Liver (tissue), 9 donors: ENCODE data around the gene PDE10A. TPM values are rescaled to one million over a fixed set of nuclear protein-coding genes. Genes with fewer than 3 reads are reported as not detected.

Experiments used
- DNase-seq: peaks from one replicate; pipeline ENCODE4 v3.0.0-alpha.2; 2017; ENCODE audit warnings: low spot score
- H3K27ac ChIP-seq, 2 donors: one replicate each; pipeline ENCODE4 v1.7.0; 2013; ENCODE audit warnings: inconsistent platforms in 2 of 2, low read length in 2 of 2, control low read depth in 1 of 2, low read depth in 1 of 2, mild to moderate bottlenecking in 1 of 2
- H3K27me3 ChIP-seq, 4 donors: one replicate each; pipeline versions ENCODE4 v1.6.1 to v1.7.0; 2013; ENCODE audit warnings: low read length in 3 of 4, inconsistent platforms in 1 of 4, mild to moderate bottlenecking in 1 of 4, moderate library complexity in 1 of 4; ENCODE audit not compliant: control insufficient read depth in 4 of 4, insufficient read depth in 4 of 4
- H3K36me3 ChIP-seq, 4 donors: one replicate each; pipeline versions ENCODE4 v1.6.1 to v1.7.0; 2013; ENCODE audit warnings: low read length in 3 of 4, mild to moderate bottlenecking in 3 of 4, low read depth in 1 of 4, moderate library complexity in 1 of 4; ENCODE audit not compliant: control insufficient read depth in 4 of 4, insufficient read depth in 3 of 4
- H3K4me1 ChIP-seq, 4 donors: one replicate each; pipeline versions ENCODE4 v1.6.1 to v1.7.0; 2013; ENCODE audit warnings: low read length in 3 of 4, mild to moderate bottlenecking in 3 of 4, moderate library complexity in 1 of 4; ENCODE audit not compliant: control insufficient read depth in 4 of 4, insufficient read depth in 4 of 4
- H3K4me3 ChIP-seq, 3 donors: one replicate each; pipeline versions ENCODE4 v1.6.1 to v1.7.0; 2013; ENCODE audit warnings: low read length in 3 of 3, control low read depth in 1 of 3, low read depth in 1 of 3, mild to moderate bottlenecking in 1 of 3
- H3K9ac ChIP-seq, 2 donors: one replicate each; pipeline ENCODE4 v1.7.0; 2013; ENCODE audit warnings: low read length in 2 of 2, mild to moderate bottlenecking in 2 of 2, moderate library complexity in 2 of 2, control low read depth in 1 of 2, low read depth in 1 of 2
- H3K9me3 ChIP-seq, 4 donors: one replicate each; pipeline versions ENCODE4 v1.6.1 to v1.7.0; 2013; ENCODE audit warnings: low read length in 3 of 4; ENCODE audit not compliant: control insufficient read depth in 4 of 4
- EGR1 ChIP-seq, 2 donors: IDR thresholded peaks; 2 replicates each; pipeline ENCODE4 v1.6.1; 2016 to 2018; ENCODE audit warnings: antibody characterized with exemption in 2 of 2, low read depth in 2 of 2
- FOXA1 ChIP-seq: IDR thresholded peaks from 2 replicates; pipeline ENCODE4 v1.6.1; 2016; ENCODE audit warnings: antibody characterized with exemption
- FOXA2 ChIP-seq: IDR thresholded peaks from 2 replicates; pipeline ENCODE4 v1.6.1; 2016; ENCODE audit warnings: antibody characterized with exemption
- HNF4A ChIP-seq, 2 donors: conservative IDR thresholded peaks; 2 replicates each; pipeline ENCODE4 v1.6.1; 2016; ENCODE audit warnings: antibody characterized with exemption in 2 of 2, mild to moderate bottlenecking in 2 of 2
- HNF4G ChIP-seq: IDR thresholded peaks from 2 replicates; pipeline ENCODE4 v1.6.1; 2016; ENCODE audit warnings: antibody characterized with exemption
- JUND ChIP-seq, 2 donors: IDR thresholded peaks; 2 replicates each; pipeline ENCODE4 v1.6.1; 2016; ENCODE audit warnings: antibody characterized with exemption in 2 of 2
- RAD21 ChIP-seq, 2 donors: IDR thresholded peaks; 2 replicates each; pipeline ENCODE4 v1.6.1; 2016; ENCODE audit warnings: antibody characterized with exemption in 2 of 2, mild to moderate bottlenecking in 2 of 2
- RXRA ChIP-seq, 2 donors: IDR thresholded peaks; 2 replicates each; pipeline ENCODE4 v1.6.1; 2017 to 2018; ENCODE audit warnings: antibody characterized with exemption in 2 of 2, mild to moderate bottlenecking in 1 of 2
- TAF1 ChIP-seq: conservative IDR thresholded peaks from 2 replicates; pipeline ENCODE4 v1.6.1; 2016; ENCODE audit warnings: antibody characterized with exemption, mild to moderate bottlenecking
- YY1 ChIP-seq: IDR thresholded peaks from 2 replicates; pipeline ENCODE4 v1.6.1; 2016; ENCODE audit warnings: antibody characterized with exemption, mild to moderate bottlenecking
- WGBS: extraction: QIAGEN DNeasy Blood & Tissue Kit; methylation state at CpG from one replicate; pipeline ENCODE4 v1.1.7; 2013; 5-methylcytosine and 5-hydroxymethylcytosine counted together
- polyA plus RNA-seq, 2 donors: library from polyadenylated mRNA; stranded (reverse) in 1 of 2; unstranded in 1 of 2; fragments of 200-250 nt in 1 of 2; fragments of >200 nt in 1 of 2; fragmentation: Nextera tagmentation in 1 of 2; extraction: Ambion mirVana in 1 of 2; gene quantifications; one replicate each; pipeline versions ENCODE4 v1.2.1 to v1.2.3, GENCODE V29; 2013 to 2015
- total RNA-seq, 2 donors: library from RNA; depleted of rRNA; stranded (reverse); fragments of >200 nt; gene quantifications; one replicate each; pipeline ENCODE4 v1.2.3, GENCODE V29; 2014
- TF ChIP-seq, protein P1 (sequence below): IDR thresholded peaks from 2 replicates; pipeline ENCODE4 v1.6.1; 2016; ENCODE audit warnings: antibody characterized with exemption
- TF ChIP-seq, protein P2 (sequence below): IDR thresholded peaks from 2 replicates; pipeline ENCODE4 v1.6.1; 2016; ENCODE audit warnings: antibody characterized with exemption
- TF ChIP-seq, protein P3 (sequence below): IDR thresholded peaks from 2 replicates; pipeline ENCODE4 v1.6.1; 2016; ENCODE audit warnings: antibody characterized with exemption, mild to moderate bottlenecking
- TF ChIP-seq, protein P4 (sequence below): IDR thresholded peaks from 2 replicates; pipeline ENCODE4 v1.6.1; 2016; ENCODE audit warnings: antibody characterized with exemption
- donor health status: healthy.
- donor health status: healthy.
- donor health status: healthy.
- donor health status: healthy.
- donor health status: healthy.

Gene PDE10A
- total and polyA plus RNA-seq, 4 donors, result 0.20 to 1.7 (median 0.47) TPM

DNA sequence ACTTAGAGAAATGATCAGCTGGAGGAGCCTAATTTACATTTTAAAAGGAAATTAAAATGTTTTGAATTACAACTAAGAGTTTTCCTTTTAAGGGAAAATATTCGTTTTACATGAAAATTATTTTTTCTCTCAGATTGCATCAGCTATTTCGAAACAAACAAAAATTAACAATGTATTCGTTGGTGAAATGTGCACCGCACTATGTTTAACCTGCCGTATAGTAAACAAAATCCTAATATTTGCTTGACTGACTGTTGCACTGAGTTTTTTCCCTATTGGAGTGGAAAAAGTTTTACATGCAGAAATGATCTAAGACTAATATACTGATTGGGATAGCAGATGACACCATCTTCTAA lies 5.7 kb downstream of the PDE10A start:
- DNase-seq, result no peak
- no peaks in the 10 kb centered on the region for H3K9me3 ChIP-seq
- H3K36me3 ChIP-seq, result no peaks in the 10 kb centered on the region
- H3K27me3 ChIP-seq, result peaks cover 0 to 8% (median 5%) of the 10 kb centered on the region in 4 donors
- WGBS, result 51% methylated on average over 5 of the region's 5 CpGs
- no peak overlapping the region for H3K9ac ChIP-seq
- H3K27ac ChIP-seq, result no peak overlapping the region
- peaks cover 7 to 24% (median 15%) of the 10 kb centered on the region in 4 donors for H3K4me1 ChIP-seq
- H3K4me3 ChIP-seq, result no peak overlapping the region
- TF ChIP-seq YY1, result no peak
- TF ChIP-seq RXRA (IDR thresholded peaks at IDR 0.05), result no peak
- TF ChIP-seq JUND (IDR thresholded peaks at IDR 0.05), result no peak
- TF ChIP-seq FOXA2, result no peak
- TF ChIP-seq, protein P1, sequence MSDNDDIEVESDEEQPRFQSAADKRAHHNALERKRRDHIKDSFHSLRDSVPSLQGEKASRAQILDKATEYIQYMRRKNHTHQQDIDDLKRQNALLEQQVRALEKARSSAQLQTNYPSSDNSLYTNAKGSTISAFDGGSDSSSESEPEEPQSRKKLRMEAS, result no peak
- TF ChIP-seq FOXA1, result no peak
- no peak for TF ChIP-seq HNF4A (conservative IDR thresholded peaks at IDR 0.05)
- TF ChIP-seq, protein P2, sequence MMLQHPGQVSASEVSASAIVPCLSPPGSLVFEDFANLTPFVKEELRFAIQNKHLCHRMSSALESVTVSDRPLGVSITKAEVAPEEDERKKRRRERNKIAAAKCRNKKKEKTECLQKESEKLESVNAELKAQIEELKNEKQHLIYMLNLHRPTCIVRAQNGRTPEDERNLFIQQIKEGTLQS, result no peak
- no peak for TF ChIP-seq EGR1 (IDR thresholded peaks at IDR 0.05; ENCODE audit: low read depth in 2 of 2)

DNA sequence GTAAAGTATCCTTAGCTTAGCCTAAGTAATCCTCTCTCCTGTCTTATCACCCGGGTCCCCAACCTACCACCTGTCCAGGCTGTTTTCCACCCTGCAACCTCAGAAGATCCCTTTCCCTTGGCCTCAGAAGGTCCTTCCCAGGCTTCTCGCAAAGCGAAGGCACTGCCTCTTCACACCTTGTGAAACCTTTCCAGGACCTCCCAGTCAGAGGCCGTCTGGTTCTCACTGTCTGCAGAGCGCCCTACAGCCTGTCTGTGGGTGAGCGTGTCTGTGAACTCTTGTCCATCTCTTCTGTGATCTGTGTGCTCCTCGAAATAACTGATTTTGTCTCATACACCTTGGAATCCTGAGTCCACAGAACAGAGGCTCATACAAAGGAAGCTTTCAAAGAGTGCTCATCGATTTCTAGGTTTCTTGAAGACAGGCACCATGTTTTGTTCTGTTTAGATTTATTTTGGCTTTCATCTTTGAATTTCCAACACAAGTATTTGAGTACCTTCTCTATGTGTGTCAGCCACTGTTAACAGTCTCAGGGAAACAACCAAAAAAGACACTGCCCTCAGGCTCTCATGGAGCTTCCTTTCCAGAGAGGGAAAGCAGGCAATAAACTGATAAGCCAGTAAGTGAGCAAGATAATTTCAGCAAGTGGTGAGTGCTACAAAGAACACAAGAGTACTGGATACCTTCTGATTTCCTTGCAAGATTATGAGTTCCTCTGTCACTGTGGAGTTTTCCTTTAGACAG lies 6.3 kb downstream of the PDE10A start:
- Histone ChIP-seq H3K4me3 (no peak overlapping the region), H3K36me3 (no peaks in the 10 kb centered on the region), H3K4me1 (peaks cover 4 to 19% (median 14%) of the 10 kb centered on the region in 4 donors), H3K27ac (no peak overlapping the region), H3K27me3 (peaks cover 0 to 8% (median 4%) of the 10 kb centered on the region in 4 donors), H3K9ac (no peak overlapping the region), H3K9me3 (no peaks in the 10 kb centered on the region)
- no peak for DNase-seq
- WGBS, result 77% methylated on average over 8 of the region's 8 CpGs
- TF ChIP-seq FOXA1 (no peak), JUND (IDR thresholded peaks at IDR 0.05) (no peak)

DNA sequence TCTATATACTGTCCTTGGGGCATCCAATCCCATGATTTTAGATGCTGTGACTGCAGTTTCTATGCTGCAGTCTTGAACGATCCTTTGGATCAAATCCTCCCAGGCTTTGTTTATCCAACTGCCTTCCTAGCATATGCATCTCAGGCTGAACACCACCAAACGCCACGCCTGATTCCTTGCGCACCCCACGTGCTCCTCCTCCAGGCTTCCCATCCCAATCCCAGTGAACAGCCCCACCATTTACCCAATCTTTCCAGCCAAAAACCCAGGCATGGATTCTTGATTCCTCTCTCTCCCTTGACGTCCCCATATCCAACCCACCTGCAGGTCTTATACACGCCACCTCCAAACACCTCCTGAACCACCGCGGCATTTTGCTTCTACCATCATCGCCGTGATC lies 7.8 kb downstream of the PDE10A start:
- Histone ChIP-seq H3K9ac (no peak overlapping the region), H3K36me3 (no peaks in the 10 kb centered on the region), H3K4me3 (no peak overlapping the region), H3K27ac (no peak overlapping the region), H3K9me3 (no peaks in the 10 kb centered on the region), H3K4me1 (peaks cover 0 to 4% (median under 1%) of the 10 kb centered on the region in 4 donors), H3K27me3 (peaks cover 0 to 8% (median 2%) of the 10 kb centered on the region in 4 donors)
- WGBS, result 90% methylated on average over 11 of the region's 11 CpGs
- DNase-seq, result no peak
- TF ChIP-seq TAF1 (no peak), HNF4G (no peak), YY1 (no peak), HNF4A (conservative IDR thresholded peaks at IDR 0.05) (no peak), FOXA2 (no peak), FOXA1 (no peak), EGR1 (IDR thresholded peaks at IDR 0.05; ENCODE audit: low read depth in 2 of 2) (no peak), RAD21 (IDR thresholded peaks at IDR 0.05) (no peak)
- TF ChIP-seq, protein P3, sequence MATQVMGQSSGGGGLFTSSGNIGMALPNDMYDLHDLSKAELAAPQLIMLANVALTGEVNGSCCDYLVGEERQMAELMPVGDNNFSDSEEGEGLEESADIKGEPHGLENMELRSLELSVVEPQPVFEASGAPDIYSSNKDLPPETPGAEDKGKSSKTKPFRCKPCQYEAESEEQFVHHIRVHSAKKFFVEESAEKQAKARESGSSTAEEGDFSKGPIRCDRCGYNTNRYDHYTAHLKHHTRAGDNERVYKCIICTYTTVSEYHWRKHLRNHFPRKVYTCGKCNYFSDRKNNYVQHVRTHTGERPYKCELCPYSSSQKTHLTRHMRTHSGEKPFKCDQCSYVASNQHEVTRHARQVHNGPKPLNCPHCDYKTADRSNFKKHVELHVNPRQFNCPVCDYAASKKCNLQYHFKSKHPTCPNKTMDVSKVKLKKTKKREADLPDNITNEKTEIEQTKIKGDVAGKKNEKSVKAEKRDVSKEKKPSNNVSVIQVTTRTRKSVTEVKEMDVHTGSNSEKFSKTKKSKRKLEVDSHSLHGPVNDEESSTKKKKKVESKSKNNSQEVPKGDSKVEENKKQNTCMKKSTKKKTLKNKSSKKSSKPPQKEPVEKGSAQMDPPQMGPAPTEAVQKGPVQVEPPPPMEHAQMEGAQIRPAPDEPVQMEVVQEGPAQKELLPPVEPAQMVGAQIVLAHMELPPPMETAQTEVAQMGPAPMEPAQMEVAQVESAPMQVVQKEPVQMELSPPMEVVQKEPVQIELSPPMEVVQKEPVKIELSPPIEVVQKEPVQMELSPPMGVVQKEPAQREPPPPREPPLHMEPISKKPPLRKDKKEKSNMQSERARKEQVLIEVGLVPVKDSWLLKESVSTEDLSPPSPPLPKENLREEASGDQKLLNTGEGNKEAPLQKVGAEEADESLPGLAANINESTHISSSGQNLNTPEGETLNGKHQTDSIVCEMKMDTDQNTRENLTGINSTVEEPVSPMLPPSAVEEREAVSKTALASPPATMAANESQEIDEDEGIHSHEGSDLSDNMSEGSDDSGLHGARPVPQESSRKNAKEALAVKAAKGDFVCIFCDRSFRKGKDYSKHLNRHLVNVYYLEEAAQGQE, result no peak
- TF ChIP-seq, protein P4, sequence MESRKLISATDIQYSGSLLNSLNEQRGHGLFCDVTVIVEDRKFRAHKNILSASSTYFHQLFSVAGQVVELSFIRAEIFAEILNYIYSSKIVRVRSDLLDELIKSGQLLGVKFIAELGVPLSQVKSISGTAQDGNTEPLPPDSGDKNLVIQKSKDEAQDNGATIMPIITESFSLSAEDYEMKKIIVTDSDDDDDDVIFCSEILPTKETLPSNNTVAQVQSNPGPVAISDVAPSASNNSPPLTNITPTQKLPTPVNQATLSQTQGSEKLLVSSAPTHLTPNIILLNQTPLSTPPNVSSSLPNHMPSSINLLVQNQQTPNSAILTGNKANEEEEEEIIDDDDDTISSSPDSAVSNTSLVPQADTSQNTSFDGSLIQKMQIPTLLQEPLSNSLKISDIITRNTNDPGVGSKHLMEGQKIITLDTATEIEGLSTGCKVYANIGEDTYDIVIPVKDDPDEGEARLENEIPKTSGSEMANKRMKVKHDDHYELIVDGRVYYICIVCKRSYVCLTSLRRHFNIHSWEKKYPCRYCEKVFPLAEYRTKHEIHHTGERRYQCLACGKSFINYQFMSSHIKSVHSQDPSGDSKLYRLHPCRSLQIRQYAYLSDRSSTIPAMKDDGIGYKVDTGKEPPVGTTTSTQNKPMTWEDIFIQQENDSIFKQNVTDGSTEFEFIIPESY, result no peak
